BE2C (cell line): ENCODE results near the gene FAM177B.

Source experiments
- DNase-seq: peaks from one replicate; pipeline ENCODE4 v3.0.0-alpha.2; 2020
- H3K27me3 ChIP-seq: fragments of 250-450 bp; sonication (Bioruptor Pico); 2 replicates; pipeline ENCODE4 v1.5.1; 2020; ENCODE audit warnings: mild to moderate bottlenecking
- H3K36me3 ChIP-seq: fragments of 250-450 bp; sonication (Bioruptor Pico); 2 replicates; pipeline ENCODE4 v1.5.1; 2020; ENCODE audit warnings: mild to moderate bottlenecking
- H3K4me1 ChIP-seq: fragments of 250-450 bp; sonication (Bioruptor Pico); 2 replicates; pipeline ENCODE4 v1.5.1; 2020
- H3K4me3 ChIP-seq: 2 replicates; pipeline ENCODE4 v1.5.1; 2011; ENCODE audit warnings: low read depth, low read length
- H3K9me3 ChIP-seq: fragments of 250-450 bp; sonication (Bioruptor Pico); 2 replicates; pipeline ENCODE4 v1.5.1; 2020
- TF ChIP-seq, protein P1 (sequence below): IDR thresholded peaks from 2 replicates; pipeline ENCODE4 v1.5.1; 2012; ENCODE audit warnings: mild to moderate bottlenecking, low read depth, low read length

Gene FAM177B

DNA sequence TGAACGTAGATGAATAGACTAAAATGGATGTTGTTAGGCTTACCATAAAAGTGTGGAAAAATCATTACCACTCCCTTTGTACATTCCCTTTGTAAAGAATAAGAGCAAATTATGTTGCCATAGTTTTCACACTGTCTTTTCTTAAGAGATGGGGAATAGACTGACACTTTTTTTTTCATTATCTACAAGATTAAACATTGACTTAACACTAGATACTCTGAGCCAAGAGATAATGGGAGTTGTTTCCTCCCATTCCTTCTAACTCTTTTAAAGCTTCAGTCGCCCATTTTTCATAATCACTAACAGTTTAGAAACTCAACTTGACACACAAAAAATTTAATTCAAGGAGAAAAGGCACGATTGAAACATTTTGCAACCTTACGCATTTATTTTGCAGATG is 34.8 kb upstream of the FAM177B start:
- H3K4me3 ChIP-seq, result no peak overlapping the region
- no peaks in the 10 kb centered on the region for H3K36me3 ChIP-seq
- TF ChIP-seq, protein P1, sequence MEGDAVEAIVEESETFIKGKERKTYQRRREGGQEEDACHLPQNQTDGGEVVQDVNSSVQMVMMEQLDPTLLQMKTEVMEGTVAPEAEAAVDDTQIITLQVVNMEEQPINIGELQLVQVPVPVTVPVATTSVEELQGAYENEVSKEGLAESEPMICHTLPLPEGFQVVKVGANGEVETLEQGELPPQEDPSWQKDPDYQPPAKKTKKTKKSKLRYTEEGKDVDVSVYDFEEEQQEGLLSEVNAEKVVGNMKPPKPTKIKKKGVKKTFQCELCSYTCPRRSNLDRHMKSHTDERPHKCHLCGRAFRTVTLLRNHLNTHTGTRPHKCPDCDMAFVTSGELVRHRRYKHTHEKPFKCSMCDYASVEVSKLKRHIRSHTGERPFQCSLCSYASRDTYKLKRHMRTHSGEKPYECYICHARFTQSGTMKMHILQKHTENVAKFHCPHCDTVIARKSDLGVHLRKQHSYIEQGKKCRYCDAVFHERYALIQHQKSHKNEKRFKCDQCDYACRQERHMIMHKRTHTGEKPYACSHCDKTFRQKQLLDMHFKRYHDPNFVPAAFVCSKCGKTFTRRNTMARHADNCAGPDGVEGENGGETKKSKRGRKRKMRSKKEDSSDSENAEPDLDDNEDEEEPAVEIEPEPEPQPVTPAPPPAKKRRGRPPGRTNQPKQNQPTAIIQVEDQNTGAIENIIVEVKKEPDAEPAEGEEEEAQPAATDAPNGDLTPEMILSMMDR, result no peak

DNA sequence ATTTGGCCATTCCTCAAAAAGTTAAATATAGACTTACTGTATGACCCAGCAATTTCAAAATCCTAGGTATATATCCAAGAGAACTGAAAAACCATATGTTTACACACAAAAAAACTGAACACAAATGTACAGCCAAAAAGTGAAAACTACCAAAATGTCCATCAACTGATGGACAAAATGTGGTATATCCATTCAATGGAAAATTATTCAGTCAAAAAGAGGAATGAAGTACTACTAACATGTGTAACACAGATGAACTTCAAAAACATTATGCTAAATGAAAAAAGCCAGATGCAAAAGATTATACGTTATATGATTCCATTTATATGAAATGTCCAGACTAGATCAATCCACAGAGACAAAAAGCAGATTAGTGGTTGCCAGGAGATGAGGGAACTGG is 32.7 kb upstream of the FAM177B start:
- Histone ChIP-seq H3K36me3 (no peaks in the 10 kb centered on the region), H3K27me3 (no peaks in the 10 kb centered on the region), H3K4me1 (no peaks in the 10 kb centered on the region), H3K4me3 (no peak overlapping the region), H3K9me3 (no peaks in the 10 kb centered on the region; the same call in 1 of the 2 replicates)
- TF ChIP-seq, protein P1, result no peak
- no peak for DNase-seq

More for the DNA sequence above, 34.8 kb upstream of the FAM177B start:
- Histone ChIP-seq H3K9me3 (no peaks in the 10 kb centered on the region; the same call in 1 of the 2 replicates), H3K4me1 (no peaks in the 10 kb centered on the region), H3K27me3 (no peaks in the 10 kb centered on the region)
- DNase-seq, result no peak

DNA sequence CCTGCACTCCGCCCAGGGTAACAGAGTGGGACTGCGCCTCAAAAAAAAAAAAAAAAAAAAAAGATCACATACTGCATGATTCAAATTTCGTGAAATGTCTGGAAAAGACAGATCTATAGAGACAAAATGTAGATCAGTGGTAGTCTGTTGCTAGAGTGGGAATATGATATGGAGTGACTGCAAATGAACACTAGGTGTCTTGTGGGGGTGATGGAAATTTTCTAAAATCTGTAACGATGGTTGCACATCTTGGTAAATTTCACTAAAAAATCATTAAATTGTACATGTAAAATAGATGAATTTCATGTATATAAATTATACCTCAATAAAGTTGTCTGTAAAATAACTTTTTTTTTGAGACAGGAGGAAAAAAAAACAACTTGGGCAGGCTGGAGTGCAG is 30.2 kb upstream of the FAM177B start:
- no peak for DNase-seq
- TF ChIP-seq, protein P1, result no peak; the same call in 1 of the 2 replicates
- no peaks in the 10 kb centered on the region for H3K27me3 ChIP-seq

DNA sequence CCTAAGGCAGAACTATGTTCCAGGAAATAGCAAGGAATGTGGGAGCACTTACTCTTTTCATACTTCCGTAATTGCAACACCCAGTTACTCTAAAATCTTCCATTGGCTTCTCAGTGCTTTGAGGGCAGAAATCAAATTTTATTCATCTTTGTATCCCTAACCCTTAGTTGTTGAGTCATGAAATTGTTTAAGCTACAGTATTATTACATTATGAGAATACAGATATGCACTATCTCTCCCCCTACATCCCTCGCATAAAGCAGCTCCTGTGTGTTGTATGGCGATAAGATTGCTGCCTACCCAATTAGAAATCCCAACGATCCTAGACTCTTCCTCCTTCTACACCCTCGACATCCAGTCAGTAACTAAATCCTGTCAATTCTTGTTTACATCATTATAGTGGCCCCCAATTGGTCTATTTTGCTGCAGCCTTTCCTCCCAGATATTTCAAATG is 27.3 kb upstream of the FAM177B start:
- no peaks in the 10 kb centered on the region for H3K27me3 ChIP-seq
- H3K9me3 ChIP-seq, result no peaks in the 10 kb centered on the region; the same call in 1 of the 2 replicates
- DNase-seq, result no peak
- TF ChIP-seq, protein P1, result no peak
- H3K4me3 ChIP-seq, result peak overlapping the region; percentile 99
- H3K36me3 ChIP-seq, result no peaks in the 10 kb centered on the region
- H3K4me1 ChIP-seq, result peaks cover 8% of the 10 kb centered on the region

More for the DNA sequence above, 30.2 kb upstream of the FAM177B start:
- Histone ChIP-seq H3K9me3 (no peaks in the 10 kb centered on the region; the same call in 1 of the 2 replicates), H3K4me3 (no peak overlapping the region), H3K36me3 (no peaks in the 10 kb centered on the region), H3K4me1 (peaks cover 8% of the 10 kb centered on the region)

DNA sequence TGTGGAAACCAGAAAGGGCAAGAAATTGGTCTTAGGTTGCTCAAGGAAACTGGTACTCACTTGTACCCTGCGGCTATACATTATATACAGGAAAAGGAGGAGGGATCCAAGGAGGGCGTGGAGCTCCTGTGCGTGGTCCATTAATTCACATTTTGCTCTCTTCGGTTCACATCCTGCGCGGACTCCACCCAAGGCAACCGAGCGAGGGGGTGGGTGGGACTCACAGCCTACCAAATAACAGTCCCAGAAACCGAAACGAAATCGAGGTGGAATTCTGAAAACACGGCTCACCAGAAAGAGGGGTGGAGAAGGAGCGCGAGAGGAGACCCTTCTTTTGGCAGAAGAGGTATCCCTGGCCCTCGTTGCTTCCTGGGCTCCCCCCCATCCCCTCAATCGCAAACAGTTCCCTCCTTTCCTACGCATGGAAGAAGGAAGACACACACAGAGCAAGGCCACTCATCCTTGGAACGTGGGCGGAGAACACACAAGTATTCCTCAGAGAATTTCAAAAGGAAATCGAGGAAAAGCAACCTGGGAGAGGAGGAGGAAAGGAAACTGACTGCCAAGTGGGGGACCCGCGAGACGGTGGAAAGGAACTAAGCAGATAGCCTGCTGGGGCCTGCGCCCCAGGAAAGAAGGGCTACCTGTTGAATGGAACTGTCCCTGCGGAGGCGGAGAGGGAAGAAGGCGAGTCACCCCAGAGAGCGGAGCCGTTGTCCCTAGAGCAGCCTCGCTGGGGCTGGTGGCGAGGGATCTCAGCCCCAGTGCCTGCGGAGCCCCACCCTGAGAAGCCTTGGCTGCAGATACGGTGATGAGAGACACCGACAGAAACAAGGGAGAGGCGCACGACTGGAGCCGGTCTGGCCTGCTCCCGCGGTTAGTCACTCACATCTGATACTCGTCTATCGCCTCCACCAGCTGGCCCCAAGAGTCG is 25.4 kb upstream of the FAM177B start:
- peak; percentile 60 for DNase-seq
- H3K9me3 ChIP-seq, result no peaks in the 10 kb centered on the region
- H3K27me3 ChIP-seq, result no peaks in the 10 kb centered on the region
- peaks cover 8% of the 10 kb centered on the region for H3K4me1 ChIP-seq
- peak overlapping the region; percentile 99 for H3K4me3 ChIP-seq
- H3K36me3 ChIP-seq, result peaks cover 5% of the 10 kb centered on the region; the same call in 1 of the 2 replicates
- TF ChIP-seq, protein P1, result no peak
